Measurements from ENCODE around the gene RASSF8.

Gene RASSF8

DNA sequence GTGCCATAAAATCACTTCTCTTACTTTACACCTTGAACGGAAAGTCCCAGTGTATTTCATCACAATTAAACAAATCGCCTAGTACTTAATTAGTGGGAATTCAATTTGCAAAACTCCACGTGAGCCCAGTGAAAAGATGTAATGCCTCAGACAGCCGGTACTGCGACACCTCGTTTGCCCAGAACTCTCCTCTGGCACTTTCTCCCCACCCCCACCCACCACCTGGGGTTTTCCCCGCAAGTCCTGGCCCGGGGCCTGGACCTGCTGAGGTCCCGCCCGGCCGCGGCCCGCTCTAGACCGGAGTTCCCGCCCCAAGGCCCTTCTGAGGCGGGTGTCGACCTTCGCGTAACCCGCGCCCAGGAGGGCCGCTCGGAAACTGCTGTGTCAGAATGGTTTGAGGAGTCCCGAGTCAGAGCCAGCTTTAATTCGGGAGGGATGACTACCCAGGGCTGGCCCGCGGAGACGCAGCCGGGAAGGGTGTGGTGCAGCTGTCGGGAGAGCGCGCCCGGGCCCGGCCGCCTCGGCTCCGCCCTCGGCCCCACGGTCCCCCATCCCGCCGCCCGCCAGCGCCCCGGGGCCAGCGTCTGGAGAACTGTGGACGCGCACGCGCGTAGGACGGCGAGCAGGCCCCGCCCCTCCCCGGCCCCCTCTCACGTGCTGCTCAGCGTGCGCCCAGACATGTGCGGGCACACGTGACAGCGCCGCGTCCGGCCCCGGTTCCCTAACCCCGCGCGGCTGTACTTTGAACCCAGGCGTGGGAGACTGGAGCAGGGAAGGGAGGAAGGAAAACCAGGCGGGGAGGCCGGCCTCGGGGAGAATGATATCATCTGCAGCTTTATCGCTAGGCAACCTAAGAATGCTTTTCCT is 155.6 kb downstream of the RASSF8 start:
- peak overlapping the region; percentile 70 for H3K9ac ChIP-seq (ENCODE audit: low read depth, low read length)
- H3K9me3 ChIP-seq (ENCODE audit: control insufficient read depth, insufficient read depth, low read length) = no peaks in the 10 kb centered on the region
- H3K4me1 ChIP-seq (ENCODE audit: insufficient read depth, low read length) = peaks cover 39% of the 10 kb centered on the region
- no peaks in the 10 kb centered on the region for H3K36me3 ChIP-seq (ENCODE audit: insufficient read depth, low read length)

DNA sequence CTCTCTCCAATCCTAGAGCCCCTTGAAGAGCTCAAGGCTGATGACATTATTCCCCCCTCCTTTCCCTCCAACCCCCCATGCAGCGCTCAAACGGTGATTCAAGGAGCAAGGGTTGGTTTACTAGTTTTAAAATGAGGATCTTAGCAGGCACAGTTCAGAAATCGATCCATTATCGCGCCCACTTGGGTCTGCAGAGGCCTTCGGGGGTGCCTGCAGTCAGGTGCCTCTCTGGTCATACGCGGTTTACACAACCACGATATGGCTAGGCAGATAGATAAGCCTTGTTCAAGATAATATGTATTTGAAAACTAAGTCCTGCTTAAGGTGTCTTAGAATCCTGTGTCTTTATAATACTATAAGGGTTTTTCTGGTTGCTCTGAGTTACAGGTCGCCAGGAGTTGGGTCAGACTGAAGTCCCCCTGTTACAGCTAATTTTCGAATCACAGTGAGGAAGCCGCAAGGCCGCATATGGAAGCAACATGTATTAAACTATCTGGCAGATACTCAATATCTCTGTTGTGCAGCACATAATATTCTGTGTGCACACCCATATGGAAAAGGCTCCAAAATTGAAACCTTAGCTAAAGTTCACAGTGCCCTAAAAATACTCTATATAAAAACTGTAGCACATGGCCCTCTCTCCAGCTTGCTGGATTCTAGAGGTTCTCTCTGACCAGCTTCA is 156.4 kb downstream of the RASSF8 start:
- H3K36me3 ChIP-seq (ENCODE audit: insufficient read depth, low read length) = no peaks in the 10 kb centered on the region
- H3K4me1 ChIP-seq (ENCODE audit: insufficient read depth, low read length) = peaks cover 37% of the 10 kb centered on the region; the same call in 1 of the 2 replicates
- no peaks in the 10 kb centered on the region for H3K9me3 ChIP-seq (ENCODE audit: control insufficient read depth, insufficient read depth, low read length)
- H3K9ac ChIP-seq (ENCODE audit: low read depth, low read length) = peak overlapping the region; percentile 70; the same call in 1 of the 2 replicates

DNA sequence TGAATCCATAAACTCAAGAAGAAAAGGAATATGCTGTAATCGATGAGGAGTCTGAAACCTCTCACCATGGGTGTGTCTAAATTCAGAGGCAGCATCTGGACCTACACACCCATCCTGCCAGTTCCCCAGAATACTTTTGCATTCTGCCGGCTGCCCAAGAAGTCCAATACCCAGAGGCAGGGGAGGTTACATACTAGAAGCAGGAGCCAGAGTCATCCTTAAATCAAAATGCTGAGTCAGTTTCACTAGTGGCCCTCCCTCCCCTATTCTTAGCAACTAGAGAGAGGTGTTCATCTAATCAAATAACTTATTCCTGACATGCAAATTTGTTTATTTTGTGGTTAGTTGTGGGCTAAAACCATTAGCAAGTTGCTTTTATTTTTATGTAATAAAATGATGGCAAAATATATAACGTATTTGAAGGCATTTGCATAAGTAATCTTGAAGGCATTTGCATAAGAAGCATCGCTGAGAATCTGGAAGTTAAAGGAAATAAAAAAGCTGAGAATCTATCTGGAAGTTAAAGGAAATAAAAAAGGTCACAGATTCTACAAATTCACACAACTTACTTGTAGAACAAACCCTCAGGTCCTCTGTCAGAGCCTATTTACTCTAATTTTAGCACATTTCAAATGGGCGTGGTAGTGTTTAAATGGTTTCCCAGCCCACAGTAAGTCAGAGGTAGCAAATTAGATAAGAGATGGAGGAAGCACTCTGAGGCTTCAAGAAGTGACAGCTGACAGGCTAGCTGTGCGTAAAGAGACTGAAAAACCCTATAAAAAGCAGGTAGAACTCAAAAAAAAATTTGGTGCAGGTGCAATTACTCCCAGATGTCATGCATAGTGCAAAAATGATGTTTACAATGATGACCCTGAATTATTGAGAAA is 158.6 kb downstream of the RASSF8 start:
- Histone ChIP-seq H3K9me3 (ENCODE audit: control insufficient read depth, insufficient read depth, low read length) (no peaks in the 10 kb centered on the region), H3K36me3 (ENCODE audit: insufficient read depth, low read length) (no peaks in the 10 kb centered on the region), H3K4me1 (ENCODE audit: insufficient read depth, low read length) (peaks cover 28% of the 10 kb centered on the region; the same call in 1 of the 2 replicates), H3K9ac (ENCODE audit: low read depth, low read length) (no peak overlapping the region)

DNA sequence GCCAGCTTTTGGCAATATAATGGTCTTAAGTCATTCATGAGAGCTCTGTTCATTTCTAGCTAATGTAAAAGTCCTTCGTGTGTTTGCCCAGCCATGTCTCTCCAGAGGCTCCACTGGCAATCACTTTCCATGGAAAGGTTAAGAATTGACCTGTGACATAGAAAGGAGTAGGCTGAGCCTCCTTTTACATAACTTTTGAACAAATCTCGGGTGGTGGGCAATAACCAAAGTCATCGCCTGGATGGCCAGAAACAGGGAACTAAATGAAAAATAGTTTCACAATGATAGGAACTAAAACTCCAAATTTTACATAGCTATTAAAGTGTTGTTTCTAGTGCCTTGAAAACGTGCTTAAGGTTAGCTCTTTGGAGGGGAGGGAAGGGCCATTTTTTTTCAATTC is 159.8 kb downstream of the RASSF8 start:
- Histone ChIP-seq H3K9me3 (ENCODE audit: control insufficient read depth, insufficient read depth, low read length) (no peaks in the 10 kb centered on the region), H3K36me3 (ENCODE audit: insufficient read depth, low read length) (no peaks in the 10 kb centered on the region), H3K9ac (ENCODE audit: low read depth, low read length) (no peak overlapping the region), H3K4me1 (ENCODE audit: insufficient read depth, low read length) (peaks cover 23% of the 10 kb centered on the region; the same call in 1 of the 2 replicates)

DNA sequence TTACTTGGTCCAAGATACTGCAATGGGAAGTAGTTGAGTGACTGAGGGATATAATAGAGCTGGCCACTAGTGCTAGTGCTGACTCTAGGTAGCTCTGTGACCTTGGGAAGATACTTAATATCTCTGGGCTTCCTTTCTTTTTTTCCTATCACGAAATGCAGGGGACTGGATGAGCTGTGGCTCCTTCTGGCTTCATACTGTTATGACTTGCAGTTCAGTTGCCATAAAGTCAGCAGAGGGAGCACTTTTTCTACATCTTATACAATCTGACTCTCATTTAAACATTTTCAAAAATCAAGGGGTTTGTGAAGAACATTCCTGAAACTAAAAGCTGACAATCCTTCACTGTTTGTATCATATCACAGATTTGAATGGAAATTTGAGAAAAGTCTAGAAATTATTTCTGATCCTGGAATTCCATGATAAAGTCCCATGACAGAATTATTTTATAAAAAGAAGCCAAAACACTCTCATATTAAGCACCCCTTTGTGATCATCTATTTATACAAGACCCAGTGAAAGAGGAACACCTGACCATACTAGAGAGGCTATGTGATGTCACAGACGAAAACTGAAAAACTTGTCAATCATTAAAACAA is 161.0 kb downstream of the RASSF8 start:
- Histone ChIP-seq H3K4me1 (ENCODE audit: insufficient read depth, low read length) (peaks cover 23% of the 10 kb centered on the region; the same call in 1 of the 2 replicates), H3K9me3 (ENCODE audit: control insufficient read depth, insufficient read depth, low read length) (no peaks in the 10 kb centered on the region), H3K9ac (ENCODE audit: low read depth, low read length) (no peak overlapping the region), H3K36me3 (ENCODE audit: insufficient read depth, low read length) (no peaks in the 10 kb centered on the region)

DNA sequence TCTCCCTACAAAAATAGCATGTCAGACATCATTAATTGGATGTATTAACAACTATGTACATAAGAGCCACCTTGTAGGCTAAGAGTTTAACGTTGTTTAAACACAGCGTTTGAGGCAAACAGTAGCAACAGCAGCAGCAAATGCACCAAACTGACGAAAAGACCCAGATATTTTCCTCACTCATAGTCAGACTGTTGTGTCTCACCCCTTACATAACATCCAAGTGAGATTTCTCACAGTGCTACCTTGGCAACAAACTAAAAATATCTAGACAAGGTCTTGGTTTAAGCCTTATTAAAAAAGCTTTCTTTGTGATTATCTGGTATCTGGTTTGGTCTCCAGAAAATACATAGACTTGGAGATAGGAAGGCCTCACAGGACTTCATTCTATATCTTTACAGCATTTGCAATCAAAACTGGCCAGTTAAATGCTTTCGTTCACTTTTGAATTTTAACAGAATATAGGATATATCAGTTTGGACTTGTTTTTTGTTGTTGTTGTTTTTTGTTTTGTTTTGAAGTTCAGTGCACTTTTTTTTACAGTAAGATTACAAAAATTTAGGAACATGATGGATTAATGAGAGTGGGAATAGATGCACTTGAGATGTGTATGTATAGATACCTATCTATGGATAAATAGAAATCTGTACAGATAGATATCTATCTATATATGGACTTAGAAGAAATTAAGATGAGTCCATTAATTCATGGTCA is 162.2 kb downstream of the RASSF8 start:
- Histone ChIP-seq H3K9ac (ENCODE audit: low read depth, low read length) (no peak overlapping the region), H3K4me1 (ENCODE audit: insufficient read depth, low read length) (peaks cover 19% of the 10 kb centered on the region; the same call in 1 of the 2 replicates), H3K9me3 (ENCODE audit: control insufficient read depth, insufficient read depth, low read length) (no peaks in the 10 kb centered on the region), H3K36me3 (ENCODE audit: insufficient read depth, low read length) (no peaks in the 10 kb centered on the region)

DNA sequence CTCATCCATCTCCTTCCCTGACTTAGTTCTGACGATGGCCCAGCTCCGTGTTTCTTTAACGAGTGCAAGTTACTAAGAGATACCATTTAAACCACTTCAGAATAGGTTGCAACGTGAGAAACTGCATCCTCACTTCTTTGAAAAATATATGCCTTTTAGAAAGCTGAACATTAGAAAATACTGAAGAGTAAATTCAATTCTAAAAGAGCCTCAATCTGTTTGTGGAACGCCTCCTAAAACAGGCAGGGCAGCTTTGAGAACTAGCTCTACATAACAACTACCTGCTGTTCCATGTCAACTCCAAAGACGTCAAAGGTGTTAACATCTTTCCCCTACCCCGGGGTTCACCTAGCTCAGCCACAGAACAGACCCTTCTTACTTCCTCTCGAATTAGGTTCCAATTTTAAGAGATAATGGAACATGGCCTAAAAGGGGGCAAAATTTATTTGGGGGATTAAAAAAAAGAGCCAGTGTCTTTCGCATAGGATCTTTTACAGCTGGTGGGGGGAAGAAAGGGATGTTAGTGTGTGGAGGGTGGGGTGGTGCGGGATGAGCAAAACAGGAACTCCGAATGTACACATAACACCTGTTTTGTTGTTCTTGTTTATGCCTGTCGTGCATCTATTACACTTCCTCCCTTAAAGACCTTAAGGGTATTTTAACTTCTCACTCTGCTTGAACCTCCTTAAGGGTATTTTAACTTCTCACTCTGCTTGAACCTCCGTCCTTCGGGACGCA is 163.0 kb downstream of the RASSF8 start:
- H3K4me1 ChIP-seq (ENCODE audit: insufficient read depth, low read length) = peaks cover 15% of the 10 kb centered on the region; the same call in 1 of the 2 replicates

DNA sequence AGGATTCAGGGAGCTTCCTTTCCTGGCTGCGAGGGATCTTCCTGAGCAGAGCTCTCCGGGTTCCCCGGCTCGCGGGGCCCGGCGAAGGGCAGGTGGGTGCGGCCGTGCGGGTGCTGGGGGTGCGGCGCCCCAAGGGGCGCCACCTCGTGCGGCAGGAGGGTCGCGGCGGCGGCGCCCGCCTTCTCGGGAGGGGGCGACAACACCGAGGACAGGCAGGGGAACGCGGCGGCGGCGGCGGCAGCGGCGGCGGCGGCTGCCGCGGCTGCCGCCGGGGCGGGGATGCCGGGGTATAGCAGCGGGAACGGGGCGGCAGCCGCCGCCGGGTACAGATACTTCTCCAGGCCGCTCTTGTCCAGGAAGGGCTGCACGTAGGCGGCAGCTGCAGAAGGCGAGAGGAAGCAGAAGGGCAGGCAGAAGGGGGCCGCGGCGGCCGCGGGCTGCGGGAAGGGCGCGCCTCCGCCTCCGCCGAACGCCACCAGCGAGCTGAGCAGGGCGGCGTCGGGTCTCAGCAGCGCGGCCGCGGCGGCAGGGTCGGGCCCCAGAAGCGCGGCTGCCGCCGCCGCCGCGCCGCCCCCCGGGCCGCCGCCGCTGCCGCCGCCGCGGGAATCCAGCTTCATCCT is 163.7 kb downstream of the RASSF8 start:
- Histone ChIP-seq H3K4me1 (ENCODE audit: insufficient read depth, low read length) (peaks cover 11% of the 10 kb centered on the region; the same call in 1 of the 2 replicates), H3K9me3 (ENCODE audit: control insufficient read depth, insufficient read depth, low read length) (no peaks in the 10 kb centered on the region), H3K9ac (ENCODE audit: low read depth, low read length) (peak overlapping the region; percentile 61; the same call in 1 of the 2 replicates), H3K36me3 (ENCODE audit: insufficient read depth, low read length) (no peaks in the 10 kb centered on the region)

More for the DNA sequence above, 163.0 kb downstream of the RASSF8 start:
- H3K9me3 ChIP-seq (ENCODE audit: control insufficient read depth, insufficient read depth, low read length) = no peaks in the 10 kb centered on the region
- H3K36me3 ChIP-seq (ENCODE audit: insufficient read depth, low read length) = no peaks in the 10 kb centered on the region
- peak overlapping the region; percentile 61; the same call in 1 of the 2 replicates for H3K9ac ChIP-seq (ENCODE audit: low read depth, low read length)

DNA sequence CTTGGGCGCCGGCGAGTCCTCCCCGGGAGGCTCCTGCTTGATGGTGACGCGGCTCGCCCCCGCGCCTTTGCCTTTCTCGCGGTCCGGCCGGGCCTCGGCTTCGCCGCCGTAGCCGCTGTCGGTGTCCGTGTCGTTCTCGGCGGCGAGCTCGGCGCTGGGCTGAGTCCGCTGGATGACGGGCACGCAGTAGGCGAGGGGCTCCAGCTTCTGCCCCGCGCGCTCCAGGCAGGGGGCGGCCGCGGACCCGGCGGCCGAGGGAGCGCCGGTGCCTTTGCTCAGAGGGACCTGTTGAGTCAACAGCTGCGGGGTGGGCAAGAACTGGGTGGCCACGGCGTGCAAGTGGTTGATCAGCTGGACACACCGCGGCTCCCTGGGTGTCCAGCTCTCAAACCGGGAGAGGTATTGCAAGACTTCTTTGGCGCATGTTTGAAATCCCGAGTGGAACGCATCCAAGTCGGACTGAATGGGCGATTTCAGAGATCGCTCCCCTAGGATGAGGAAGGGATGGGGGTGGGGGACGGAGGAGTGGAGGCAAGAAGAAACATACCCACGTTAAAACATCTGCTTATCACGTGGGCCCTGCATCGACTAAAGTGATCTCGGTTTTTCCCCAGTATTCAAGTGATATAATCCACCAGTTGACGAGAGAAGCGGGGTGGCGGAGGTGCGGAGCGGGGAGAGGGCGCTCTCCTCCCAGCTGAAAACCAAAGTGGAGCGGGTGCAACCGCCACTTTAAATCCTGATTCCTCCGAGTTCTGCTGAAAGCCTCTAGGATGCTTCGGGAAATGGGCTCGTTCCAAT is 164.4 kb downstream of the RASSF8 start:
- H3K36me3 ChIP-seq (ENCODE audit: insufficient read depth, low read length) = no peaks in the 10 kb centered on the region
- H3K9ac ChIP-seq (ENCODE audit: low read depth, low read length) = peak overlapping the region; percentile 61; the same call in 1 of the 2 replicates
- peaks cover 10% of the 10 kb centered on the region; the same call in 1 of the 2 replicates for H3K4me1 ChIP-seq (ENCODE audit: insufficient read depth, low read length)
- no peaks in the 10 kb centered on the region for H3K9me3 ChIP-seq (ENCODE audit: control insufficient read depth, insufficient read depth, low read length)

DNA sequence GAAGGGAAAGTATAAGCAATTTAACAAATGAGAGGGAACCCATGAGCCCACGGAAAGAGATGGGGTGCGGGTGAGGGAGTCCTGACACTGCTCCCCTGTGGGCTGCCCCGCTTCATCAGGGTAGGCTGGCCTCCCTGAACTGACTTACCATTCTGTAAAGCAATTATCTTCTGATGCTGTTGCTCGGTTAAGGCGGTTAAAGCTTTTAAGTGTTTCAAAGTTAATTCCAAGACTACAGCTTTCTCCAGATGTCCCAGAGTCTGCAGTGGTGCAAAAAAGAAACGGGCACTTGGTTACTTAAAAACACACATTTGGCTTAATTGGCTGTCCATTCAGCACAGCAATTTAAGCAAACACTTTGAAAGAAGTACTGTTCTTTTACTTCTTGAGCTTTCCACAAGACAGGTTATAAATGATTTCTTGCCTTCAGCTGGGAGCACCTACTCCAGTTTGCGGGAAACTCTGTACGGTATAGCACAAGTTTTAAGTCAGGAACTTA is 165.0 kb downstream of the RASSF8 start:
- no peaks in the 10 kb centered on the region for H3K36me3 ChIP-seq (ENCODE audit: insufficient read depth, low read length)
- peaks cover 10% of the 10 kb centered on the region; the same call in 1 of the 2 replicates for H3K4me1 ChIP-seq (ENCODE audit: insufficient read depth, low read length)
- no peaks in the 10 kb centered on the region for H3K9me3 ChIP-seq (ENCODE audit: control insufficient read depth, insufficient read depth, low read length)
- peak overlapping the region; percentile 61; the same call in 1 of the 2 replicates for H3K9ac ChIP-seq (ENCODE audit: low read depth, low read length)

DNA sequence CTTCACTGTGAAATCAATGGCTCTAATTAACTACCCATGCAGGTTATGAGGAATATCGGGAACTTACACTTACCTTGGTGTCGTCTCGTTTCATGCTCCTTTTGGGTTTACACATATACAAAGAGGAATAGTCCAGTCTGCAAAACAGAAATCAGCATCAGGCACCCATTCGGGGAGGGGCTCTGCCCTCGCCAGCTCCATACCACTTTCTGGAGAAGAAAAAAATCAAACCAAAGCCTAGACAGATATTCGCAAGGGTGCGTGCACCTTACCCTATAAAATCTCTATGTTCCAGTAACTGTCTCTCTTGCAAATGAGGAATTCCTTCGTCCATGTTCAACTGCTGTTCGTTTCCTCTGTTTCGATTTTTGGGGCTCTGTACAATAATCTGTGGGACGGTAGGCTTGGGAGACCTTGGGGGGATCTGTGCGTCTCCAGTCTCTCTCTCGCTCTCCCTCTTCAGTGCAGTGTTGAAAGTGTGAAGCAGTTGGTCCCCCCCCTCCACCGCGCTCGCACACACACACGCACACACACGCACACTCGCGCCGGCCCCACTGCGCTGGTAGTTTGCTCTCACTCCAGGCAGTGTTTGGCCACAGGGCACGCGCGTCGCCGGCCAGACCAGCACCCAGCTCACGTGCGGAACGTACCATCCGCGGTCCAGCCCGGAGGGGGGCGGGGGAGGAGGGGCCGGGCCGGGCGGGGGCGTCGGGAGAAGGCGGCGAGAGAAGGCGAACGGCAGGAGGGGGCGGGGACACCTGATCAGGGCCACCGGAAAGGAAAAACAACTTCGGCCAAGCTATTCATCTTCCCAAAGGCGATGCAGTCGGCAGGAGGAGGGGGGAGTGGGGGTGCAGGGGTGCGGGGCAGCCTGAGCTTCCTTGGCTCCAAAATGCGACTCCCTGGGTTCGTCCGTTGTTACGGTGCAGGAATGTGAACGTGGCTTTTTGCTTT is 166.2 kb downstream of the RASSF8 start, which contains the start of gene BHLHE41:
BHLHE41 (minus strand) TSS at position 592 of the 954 bp plus-strand sequence; CDS start at position 334, 258 bp downstream.
- Histone ChIP-seq H3K9ac (ENCODE audit: low read depth, low read length) (peak within 1 kb of the TSS; percentile 82), H3K4me1 (ENCODE audit: insufficient read depth, low read length) (peaks cover 10% of the 10 kb centered on the region; the same call in 1 of the 2 replicates), H3K9me3 (ENCODE audit: control insufficient read depth, insufficient read depth, low read length) (no peaks in the 10 kb centered on the region), H3K36me3 (ENCODE audit: insufficient read depth, low read length) (no peaks in the 10 kb centered on the region)
